Stimulated activated effector memory CD8-positive, alpha-beta T cell treated with anti-CD3 and anti-CD28 coated beads, Interleukin-12 subunit alpha, Interleukin-12 subunit beta, amount 100 ng/mL, for 72 hours (primary cell): ENCODE measurements around the gene HSPA1A.
A peak's percentile ranks its signal among the peaks of the same experiment; 100 is the strongest.
"Not testable (repeated sequence)": the region's sequence is repeated elsewhere in the genome, so short reads cannot be mapped to it uniquely, and the experiment has no call there.

Experiments
- ATAC-seq: fragments of 150-1000 bp; cut with Tn5 transposase; 2 replicates; pipeline ENCODE4 v1.10.0; 2021
- DNase-seq, 2 donors: peaks; one replicate each; pipeline ENCODE4 v3.0.0; 2021 to 2022; ENCODE audit warnings: low spot score in 2 of 2
- H3K27ac Mint-ChIP-seq: one replicate; pipeline ENCODE4 v1.8.0; 2022; ENCODE audit warnings: mild to moderate bottlenecking, mixed read lengths
- H3K36me3 Mint-ChIP-seq: one replicate; pipeline ENCODE4 v1.8.0; 2022; ENCODE audit warnings: mild to moderate bottlenecking, mixed read lengths
- H3K4me1 Mint-ChIP-seq: one replicate; pipeline ENCODE4 v1.8.0; 2022; ENCODE audit warnings: mixed read lengths
- H3K4me3 Mint-ChIP-seq: one replicate; pipeline ENCODE4 v1.8.0; 2022; ENCODE audit warnings: mild to moderate bottlenecking, mixed read lengths
- H3K9me3 Mint-ChIP-seq: one replicate; pipeline ENCODE4 v1.8.0; 2022; ENCODE audit warnings: mixed read lengths

The HSPA1A gene

DNA sequence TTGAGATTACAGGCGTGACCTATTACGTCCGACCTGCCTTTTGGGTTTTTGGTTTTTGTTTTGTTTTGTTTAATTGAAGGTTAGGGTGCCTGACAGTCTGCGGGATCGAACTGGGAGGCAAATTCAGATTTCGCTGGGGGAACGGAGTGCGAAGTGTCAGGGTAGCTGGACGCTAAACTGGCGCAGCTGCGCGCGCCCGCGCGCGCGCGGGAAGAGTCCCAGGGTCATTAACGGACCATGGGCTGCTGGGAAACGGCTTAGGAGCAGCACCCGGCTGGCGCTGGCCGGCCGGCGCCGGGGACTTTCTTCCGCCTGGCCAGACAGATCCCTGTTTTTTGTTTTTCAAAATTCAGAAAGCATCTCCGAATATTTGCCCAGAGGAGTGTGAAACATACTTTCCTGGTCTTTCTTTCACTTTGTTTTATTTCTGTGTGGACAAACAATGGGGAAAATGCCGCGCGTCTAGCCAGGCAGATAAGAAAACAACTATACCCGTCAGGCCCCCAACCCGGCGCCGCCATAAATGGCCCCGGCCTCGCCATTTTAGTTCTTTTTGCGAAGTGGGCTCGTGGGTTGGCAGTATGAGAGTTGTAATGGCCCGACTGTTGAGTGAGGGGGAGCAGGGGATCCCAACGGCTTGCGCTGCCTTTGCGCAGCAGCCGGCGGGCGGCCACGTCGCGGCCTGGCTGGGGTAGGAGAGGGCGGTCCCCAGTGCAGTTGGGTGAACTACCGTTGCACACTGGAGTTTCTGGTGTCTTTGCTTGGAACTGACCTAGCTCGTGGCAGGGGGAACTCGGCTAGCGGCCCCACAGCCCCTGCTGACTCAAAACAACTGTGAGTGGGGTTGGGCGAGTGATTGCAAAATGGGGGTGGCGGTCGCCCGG, 19.3 kb downstream of the HSPA1A start:
- Mint-ChIP-seq H3K9me3 (no peaks in the 10 kb centered on the region), H3K36me3 (peaks cover 78% of the 10 kb centered on the region), H3K27ac (peak overlapping the region; percentile 99), H3K4me1 (peaks cover 48% of the 10 kb centered on the region), H3K4me3 (peak overlapping the region; percentile 95)
- peak; percentile 69 to 93 for DNase-seq
- ATAC-seq: peak; percentile 74

DNA sequence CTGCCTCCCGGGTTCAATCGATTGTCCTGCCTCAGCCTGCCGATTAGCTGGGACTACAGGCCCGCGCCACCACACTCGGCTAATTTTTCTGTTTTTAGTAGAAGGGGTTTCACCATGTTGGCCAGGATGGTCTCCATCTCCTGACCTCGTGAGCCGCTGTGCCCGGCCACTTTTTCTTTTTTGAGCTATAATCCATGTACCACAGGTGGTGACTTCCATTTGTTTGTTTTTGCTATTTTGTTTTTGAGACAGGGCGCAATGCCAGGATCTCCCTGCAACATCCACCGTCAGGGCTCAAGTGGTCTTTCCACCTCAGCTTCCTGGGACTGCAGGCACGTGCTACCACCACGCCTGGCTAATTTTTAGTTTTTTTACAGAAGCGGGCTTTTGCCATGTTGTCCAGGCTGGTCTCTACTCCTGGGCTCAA, 20.7 kb downstream of the HSPA1A start:
- Mint-ChIP-seq H3K27ac (peak overlapping the region; percentile 99), H3K9me3 (no peaks in the 10 kb centered on the region), H3K4me3 (peak overlapping the region; percentile 95), H3K36me3 (peaks cover 78% of the 10 kb centered on the region), H3K4me1 (peaks cover 35% of the 10 kb centered on the region)
- no peak for DNase-seq
- no peak for ATAC-seq

DNA sequence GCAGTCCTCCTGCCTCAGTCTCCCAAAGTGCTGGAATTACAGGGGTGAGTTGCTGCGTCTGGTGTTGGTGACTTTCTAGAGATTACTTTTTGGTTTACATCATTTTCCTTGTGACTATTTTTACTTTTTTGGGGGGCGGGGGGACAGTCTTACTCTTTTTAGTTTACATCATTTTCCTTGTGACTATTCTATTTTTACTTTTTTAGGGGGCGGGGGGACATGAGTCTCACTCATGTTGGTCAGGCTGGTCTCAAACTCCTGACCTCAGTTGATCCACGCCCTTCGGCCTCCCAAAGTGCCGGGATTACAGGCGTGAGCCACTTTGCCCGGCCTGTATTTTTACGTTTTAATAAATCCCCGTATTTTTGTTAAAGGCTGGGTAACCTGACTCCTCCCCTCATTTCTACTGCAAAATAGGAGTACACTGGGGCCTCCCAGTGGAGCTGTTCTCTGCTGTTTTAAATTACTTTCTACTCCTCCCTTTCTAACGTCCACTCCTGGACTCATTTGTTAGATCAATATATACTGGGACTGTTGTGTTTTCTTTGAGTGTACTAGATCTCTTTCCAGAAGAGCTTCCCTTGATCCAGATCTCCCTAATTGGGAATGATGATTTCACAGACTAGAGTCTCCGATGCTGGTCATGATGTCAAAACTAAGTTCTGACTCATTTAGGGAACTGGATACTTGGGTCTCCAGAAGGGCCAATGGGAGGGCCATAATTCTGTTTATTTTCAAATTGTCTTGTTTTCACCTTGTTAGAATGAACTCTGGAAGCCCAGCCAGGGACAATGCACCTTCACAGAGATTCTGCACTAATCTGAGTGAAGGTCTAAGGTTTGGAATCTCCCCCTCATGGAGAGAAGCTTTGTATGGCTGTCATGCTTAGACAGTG, 21.4 kb downstream of the HSPA1A start:
- Mint-ChIP-seq H3K36me3 (peaks cover 78% of the 10 kb centered on the region), H3K4me1 (peaks cover 35% of the 10 kb centered on the region), H3K4me3 (peak overlapping the region; percentile 95), H3K27ac (peak overlapping the region; percentile 99), H3K9me3 (no peaks in the 10 kb centered on the region)
- ATAC-seq (no peak), DNase-seq (no peak)

DNA sequence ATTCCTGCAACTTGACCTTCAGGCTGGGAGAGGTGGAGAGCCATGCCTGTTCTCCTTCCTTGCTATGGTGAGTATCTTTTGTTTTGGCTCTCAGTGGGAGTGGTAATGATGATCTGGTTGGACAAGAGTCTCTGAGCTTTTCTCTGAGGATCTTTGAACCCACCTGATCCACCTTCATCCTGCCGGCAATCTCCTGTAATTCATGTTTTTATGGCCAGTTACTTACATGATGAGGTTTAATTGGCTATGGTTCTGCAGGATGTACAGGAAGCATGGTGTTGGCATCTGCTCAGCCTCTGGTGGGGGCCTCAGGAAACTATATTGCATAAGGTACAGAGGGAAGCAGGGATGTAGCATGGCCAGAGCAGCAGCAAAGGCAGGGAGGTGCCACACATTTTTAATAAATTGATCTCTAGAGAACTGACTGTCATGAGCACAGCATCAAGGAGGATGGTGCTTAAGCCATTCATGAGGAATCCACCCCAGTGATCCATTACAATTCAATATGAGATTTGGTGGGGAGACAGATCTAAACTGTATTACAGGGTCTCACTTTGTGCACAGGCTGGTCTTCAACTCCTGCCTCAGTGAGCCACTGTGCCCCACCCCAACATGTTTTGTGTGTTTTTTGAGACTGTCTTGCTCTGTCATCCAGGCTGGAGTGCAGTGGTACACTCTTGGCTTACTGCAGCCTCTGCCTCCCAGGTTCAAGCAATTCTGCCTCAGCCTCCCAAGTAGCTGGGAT, 22.2 kb downstream of the HSPA1A start:
- Mint-ChIP-seq H3K27ac (peak overlapping the region; percentile 99), H3K9me3 (no peaks in the 10 kb centered on the region), H3K4me1 (peaks cover 35% of the 10 kb centered on the region), H3K4me3 (peak overlapping the region; percentile 95), H3K36me3 (peaks cover 86% of the 10 kb centered on the region)
- DNase-seq: no peak
- ATAC-seq: no peak

DNA sequence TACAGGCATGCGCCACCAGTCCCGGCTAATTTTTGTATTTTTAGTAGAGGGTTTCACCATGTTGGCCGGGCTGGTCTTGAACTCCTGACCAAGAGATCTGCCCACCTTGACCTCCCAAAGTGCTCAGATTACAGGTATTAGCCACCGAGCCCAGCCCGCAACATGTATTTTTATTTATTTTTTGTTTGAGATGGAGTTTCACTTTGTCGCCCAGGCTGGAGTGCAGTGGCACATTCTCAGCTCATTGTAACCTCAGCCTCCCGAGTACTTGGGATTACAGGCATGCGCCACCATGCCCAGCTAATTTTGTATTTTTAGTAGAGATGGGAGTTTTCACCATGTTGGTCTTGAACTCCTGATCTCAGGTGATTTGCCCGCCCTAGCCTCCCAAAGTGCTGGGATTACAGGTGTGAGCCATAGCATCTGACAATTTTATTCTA, 22.8 kb downstream of the HSPA1A start:
- H3K4me3 Mint-ChIP-seq: peak overlapping the region; percentile 95
- H3K9me3 Mint-ChIP-seq, ATAC-seq, DNase-seq: not testable (repeated sequence)
- peaks cover 35% of the 10 kb centered on the region for H3K4me1 Mint-ChIP-seq
- peaks cover 92% of the 10 kb centered on the region for H3K36me3 Mint-ChIP-seq
- H3K27ac Mint-ChIP-seq: peak overlapping the region; percentile 99

DNA sequence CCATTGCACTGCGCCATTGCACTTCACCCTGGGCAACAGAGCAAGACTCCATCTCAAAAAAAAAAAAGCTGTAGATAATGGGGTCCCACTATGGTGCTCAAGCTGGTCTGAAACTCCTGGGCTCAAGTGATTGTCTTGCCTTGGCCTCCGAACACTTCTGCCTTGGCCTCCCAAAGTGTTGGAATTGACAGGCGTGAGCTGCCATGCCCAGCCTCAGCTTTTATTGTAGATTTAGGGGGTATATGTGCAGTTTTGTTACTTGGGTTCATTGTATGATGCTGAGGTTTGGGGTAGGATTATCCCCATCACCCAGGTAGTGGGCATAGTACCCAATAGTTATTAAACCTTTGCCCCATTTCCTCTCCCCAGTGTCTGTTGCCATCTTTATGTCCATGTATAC, 23.6 kb downstream of the HSPA1A start:
- ATAC-seq (no peak), DNase-seq (no peak)
- H3K36me3 Mint-ChIP-seq: peaks cover 95% of the 10 kb centered on the region
- peak overlapping the region; percentile 95 for H3K4me3 Mint-ChIP-seq
- H3K9me3 Mint-ChIP-seq: no peaks in the 10 kb centered on the region
- peaks cover 35% of the 10 kb centered on the region for H3K4me1 Mint-ChIP-seq
- no peak overlapping the region for H3K27ac Mint-ChIP-seq

DNA sequence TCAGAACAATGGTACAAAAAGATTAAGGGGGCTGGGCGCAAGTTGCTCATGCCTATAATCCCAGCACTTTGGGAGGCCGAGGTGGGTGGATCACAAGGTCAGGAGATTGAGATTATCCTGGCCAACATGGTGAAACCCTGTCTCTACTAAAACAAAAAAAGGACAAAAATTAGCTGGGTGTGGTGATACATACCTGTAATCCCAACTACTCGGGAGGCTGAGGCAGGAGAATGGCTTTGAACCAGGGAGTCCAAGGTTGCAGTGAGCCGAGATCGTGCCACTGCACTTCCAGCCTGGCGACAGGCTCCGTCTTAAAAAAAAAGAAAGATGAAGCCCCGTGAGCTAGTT, 24.4 kb downstream of the HSPA1A start:
- not testable (repeated sequence) for H3K9me3 Mint-ChIP-seq, ATAC-seq, H3K27ac Mint-ChIP-seq, DNase-seq, H3K4me3 Mint-ChIP-seq
- Mint-ChIP-seq H3K36me3 (peaks cover 95% of the 10 kb centered on the region), H3K4me1 (peaks cover 35% of the 10 kb centered on the region)

DNA sequence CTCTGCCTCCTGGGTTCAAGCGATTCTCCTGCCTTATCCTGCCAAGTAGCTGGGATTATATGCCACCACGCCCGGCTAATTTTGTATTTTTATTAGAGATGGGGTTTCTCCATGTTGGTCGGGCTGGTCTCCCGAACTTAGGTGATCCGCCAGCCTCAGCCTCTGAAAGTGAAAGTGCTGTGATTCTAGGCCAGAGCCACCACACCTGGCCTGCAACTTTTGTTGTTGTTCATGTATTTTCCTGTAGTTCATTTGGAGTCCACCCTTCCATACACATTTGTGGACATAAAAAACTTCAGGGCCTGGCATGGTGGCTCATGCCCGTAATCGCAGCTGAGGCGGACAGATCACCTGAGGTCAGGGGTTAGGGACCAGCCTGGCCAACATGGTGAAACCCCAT, 26.7 kb downstream of the HSPA1A start:
- Mint-ChIP-seq H3K4me3 (no peak overlapping the region), H3K9me3 (no peaks in the 10 kb centered on the region), H3K4me1 (peaks cover 16% of the 10 kb centered on the region), H3K27ac (peak overlapping the region; percentile 54), H3K36me3 (peaks cover 87% of the 10 kb centered on the region)
- ATAC-seq: no peak
- DNase-seq: no peak

DNA sequence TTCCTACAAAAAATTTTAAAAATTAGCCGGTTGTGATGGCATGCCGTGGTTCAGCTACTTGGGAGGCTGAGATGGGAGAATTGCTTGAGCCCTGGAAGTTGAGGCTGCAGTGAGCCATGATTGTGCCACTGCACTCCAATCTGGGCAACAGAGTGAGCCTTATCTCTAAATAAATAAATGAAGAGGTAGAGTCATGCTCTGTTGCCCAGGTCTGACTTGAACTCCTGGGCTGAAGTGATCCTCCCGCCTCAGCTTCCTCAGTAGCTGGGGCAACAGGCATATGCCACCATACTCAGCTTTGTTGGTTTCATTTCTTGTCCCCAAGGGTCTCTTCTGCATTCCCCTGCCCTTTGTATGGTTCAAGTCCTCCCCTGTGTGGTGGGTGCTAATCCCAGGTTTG, 29.2 kb downstream of the HSPA1A start:
- H3K27ac Mint-ChIP-seq: no peak overlapping the region
- ATAC-seq: no peak

DNA sequence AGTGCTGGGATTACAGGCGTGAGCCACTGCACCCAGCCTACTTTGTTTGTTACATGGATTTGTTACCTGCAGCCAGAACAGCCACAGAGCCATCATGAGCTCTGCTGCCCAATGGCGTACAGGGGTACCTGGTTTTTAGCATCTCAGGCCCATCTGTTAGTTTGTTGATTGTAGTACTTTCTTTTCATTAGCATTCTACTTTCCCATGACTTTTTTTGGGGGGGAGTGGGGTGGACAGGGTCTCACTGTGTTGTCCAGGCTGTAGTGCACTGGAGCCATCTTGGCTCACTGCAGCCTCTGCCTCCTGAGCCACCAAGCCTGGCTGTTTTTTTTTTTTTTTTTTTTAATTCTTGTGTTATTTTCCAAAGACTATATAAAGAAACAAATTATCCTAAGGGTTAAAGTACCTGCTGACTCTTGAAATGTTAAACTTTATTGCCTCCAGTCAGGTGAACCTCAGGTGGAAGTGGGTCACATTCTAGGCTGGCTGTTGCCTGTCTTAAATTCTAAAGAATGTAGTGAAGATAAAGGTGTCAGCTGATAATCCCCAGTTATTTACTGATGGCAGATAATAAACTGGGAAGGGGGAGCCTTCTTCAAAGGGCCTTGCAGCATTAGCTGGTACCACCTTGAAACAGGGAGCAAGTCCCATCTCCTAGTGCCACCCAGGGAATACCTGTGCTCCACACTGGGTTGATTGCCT, 32.1 kb downstream of the HSPA1A start:
- Mint-ChIP-seq H3K9me3 (no peaks in the 10 kb centered on the region), H3K4me1 (no peaks in the 10 kb centered on the region), H3K36me3 (peaks cover 33% of the 10 kb centered on the region), H3K27ac (no peak overlapping the region), H3K4me3 (no peak overlapping the region)
- DNase-seq: no peak
- ATAC-seq: no peak

More for the DNA sequence above, 29.2 kb downstream of the HSPA1A start:
- no peak overlapping the region for H3K4me3 Mint-ChIP-seq
- H3K36me3 Mint-ChIP-seq: peaks cover 62% of the 10 kb centered on the region
- H3K4me1 Mint-ChIP-seq: peaks cover under 1% of the 10 kb centered on the region
- no peaks in the 10 kb centered on the region for H3K9me3 Mint-ChIP-seq
- no peak for DNase-seq

DNA sequence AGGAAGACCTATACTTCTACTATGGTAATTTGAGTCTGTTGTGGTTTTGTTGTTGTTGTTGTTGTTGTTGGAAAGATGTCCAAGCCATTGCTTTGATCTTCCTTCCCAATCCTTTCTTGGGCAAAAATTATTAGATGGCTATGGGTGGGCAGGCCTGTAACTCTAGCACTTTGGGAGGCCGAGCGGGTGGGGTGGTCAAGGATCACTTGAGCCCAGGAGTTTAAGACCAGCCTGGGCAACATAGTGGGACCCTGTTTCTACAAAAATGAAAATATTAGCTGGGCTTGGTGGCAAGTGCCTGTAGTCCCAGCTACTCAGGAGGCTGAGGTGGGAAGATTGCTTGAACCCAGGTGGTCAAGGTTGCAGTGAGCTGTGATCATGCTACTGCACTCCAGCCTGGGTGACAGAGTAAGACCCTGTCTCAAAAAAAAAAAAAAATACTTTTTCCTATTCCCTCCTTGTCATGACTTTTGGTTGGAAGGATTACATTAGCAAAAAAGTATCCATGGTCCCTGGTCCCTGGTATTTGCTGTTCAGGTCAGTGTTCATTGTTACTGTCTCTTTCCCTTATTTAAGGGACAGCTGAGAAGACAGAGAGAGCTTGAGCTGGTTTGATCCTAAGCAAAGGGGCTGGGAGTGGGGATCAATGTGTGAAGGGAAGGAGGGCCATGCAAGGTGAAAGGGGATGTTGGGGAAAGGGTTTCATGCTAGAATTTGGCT, 35.6 kb downstream of the HSPA1A start:
- no peak overlapping the region for H3K27ac Mint-ChIP-seq
- H3K36me3 Mint-ChIP-seq: peaks cover 5% of the 10 kb centered on the region
- no peak for ATAC-seq
- H3K9me3 Mint-ChIP-seq: no peaks in the 10 kb centered on the region
- no peaks in the 10 kb centered on the region for H3K4me1 Mint-ChIP-seq
- no peak overlapping the region for H3K4me3 Mint-ChIP-seq
- DNase-seq: no peak

DNA sequence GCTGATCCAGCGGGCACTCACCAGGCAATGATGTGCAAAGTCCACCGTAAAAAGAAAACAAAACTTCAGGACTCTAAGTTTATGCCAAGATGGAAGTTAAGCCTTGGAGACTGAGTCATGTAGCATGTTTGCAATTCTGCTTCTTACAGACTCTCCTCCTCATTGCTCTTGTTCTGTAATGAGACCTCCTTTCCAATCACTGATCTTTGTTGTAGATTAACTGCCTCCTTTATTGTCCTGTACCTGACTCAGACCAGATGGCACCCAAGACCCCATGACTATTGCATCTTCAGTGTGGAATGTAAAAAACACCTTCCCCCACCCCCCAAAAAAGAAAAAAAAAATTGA, 36.1 kb downstream of the HSPA1A start:
- Mint-ChIP-seq H3K4me1 (no peaks in the 10 kb centered on the region), H3K36me3 (peaks cover 4% of the 10 kb centered on the region), H3K27ac (no peak overlapping the region), H3K9me3 (no peaks in the 10 kb centered on the region), H3K4me3 (no peak overlapping the region)
- DNase-seq (no peak), ATAC-seq (no peak)

DNA sequence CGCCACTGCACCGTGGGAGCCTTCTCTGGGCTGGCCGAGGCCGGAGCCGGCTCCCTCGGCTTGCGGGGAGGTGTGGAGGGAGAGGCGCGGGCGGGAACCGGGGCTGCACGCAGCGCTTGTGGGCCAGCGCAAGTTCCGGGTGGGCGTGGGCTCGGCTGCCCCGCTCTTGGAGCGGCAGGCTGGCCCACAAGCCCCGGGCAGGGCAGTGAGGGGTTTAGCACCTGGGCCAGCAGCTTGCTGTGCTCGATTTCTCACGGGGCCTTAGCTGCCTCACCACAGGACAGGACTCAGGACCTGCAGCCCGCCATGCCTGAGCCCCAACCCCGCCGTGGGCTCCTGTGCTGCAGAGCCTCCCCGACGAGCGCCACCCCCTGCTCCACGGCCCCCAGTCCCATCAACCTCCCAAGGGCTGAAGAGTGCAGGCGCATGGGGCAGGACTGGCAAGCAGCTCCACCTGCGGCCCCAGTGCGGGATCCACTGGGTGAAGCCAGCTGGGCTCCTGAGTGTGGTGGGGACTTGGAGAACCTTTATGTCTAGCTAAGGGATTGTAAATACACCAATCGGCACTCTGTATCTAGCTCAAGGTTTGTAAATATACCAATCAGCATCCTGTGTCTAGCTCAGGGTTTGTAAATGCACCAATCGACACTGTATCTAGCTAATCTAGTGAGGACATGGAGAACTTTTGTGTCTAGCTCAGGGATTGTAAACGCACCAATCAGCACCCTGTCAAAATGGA, 36.8 kb downstream of the HSPA1A start:
- not testable (repeated sequence) for H3K4me3 Mint-ChIP-seq, H3K4me1 Mint-ChIP-seq, DNase-seq, ATAC-seq, H3K9me3 Mint-ChIP-seq, H3K27ac Mint-ChIP-seq, H3K36me3 Mint-ChIP-seq
